K562 (cell line): ENCODE results near the gene WDCP. TPM values are rescaled to one million over a fixed set of nuclear protein-coding genes. Genes with fewer than 3 reads are reported as not detected.

Experiments used
- ATAC-seq: fragments of 200-7000 bp; cut with Tn5 transposase; 3 replicates; pipeline ENCODE4 v1.9.1; 2020; ENCODE audit warnings: moderate library complexity
- BruUV-seq: library from RNA; stranded (reverse); fragments of 400-500 nt; replicated peaks from 2 replicates; lab custom pipeline; 2021; lab: Mats Ljungman, UMichigan
- CTCF ChIA-PET: fragments of 300-600 bp; formaldehyde crosslinking; extraction: SDS; loops from one replicate; lab custom pipeline; 2021; ENCODE audit warnings: low intra/inter-chr PET ratio; lab: Yijun Ruan, JAX
- POLR2A ChIA-PET: fragments of 300-600, 350-650 bp; sonication (Branson Sonifier 250); formaldehyde crosslinking; extraction: SDS; loops from one replicate; lab custom pipeline; 2021; ENCODE audit warnings: antibody characterized with exemption, inconsistent platforms; lab: Yijun Ruan, JAX
- DNase-seq, 4 experiments: peaks; one replicate each; pipeline versions ENCODE4 v3.0.0 to v3.0.0-alpha.2; 2011 to 2018; ENCODE audit warnings: low spot score in 3 of 4, mixed read lengths in 3 of 4; ENCODE audit errors: extremely low read depth in 1 of 4
- FAIRE-seq: peaks from 2 replicates; lab custom pipeline; 2011; peaks lifted over from hg19 to GRCh38; lab: Jason Lieb, UNC
- H2AFZ ChIP-seq: 2 replicates; pipeline ENCODE4 v1.6.0; 2011; ENCODE audit warnings: low read depth, low read length, control low read depth, inconsistent platforms
- H3K27ac ChIP-seq: fragments of 200-600 bp; 3 replicates; pipeline ENCODE4 v1.8.0; 2011; ENCODE audit warnings: low read depth, mild to moderate bottlenecking, control low read depth, inconsistent platforms, low read length, moderate library complexity, mixed read lengths; ENCODE audit errors: extremely low read depth
- H3K27me3 ChIP-seq, 2 experiments: fragments of 300-600 bp in 1 of 2; 2 replicates in 1 of 2; 3 replicates in 1 of 2; pipeline versions ENCODE4 v1.6.0 to v1.8.0; 2011; ENCODE audit warnings: inconsistent platforms in 2 of 2, low read length in 2 of 2, mild to moderate bottlenecking in 1 of 2, mixed read lengths in 1 of 2, moderate library complexity in 1 of 2; ENCODE audit not compliant: control insufficient read depth in 2 of 2, insufficient read depth in 2 of 2
- H3K36me3 ChIP-seq: fragments of 300-600 bp; 3 replicates; pipeline ENCODE4 v1.8.0; 2011; ENCODE audit warnings: mild to moderate bottlenecking, low read length, inconsistent platforms; ENCODE audit not compliant: control insufficient read depth, insufficient read depth
- H3K4me1 ChIP-seq, 2 experiments: fragments of 200-600 bp in 1 of 2; replicated peaks in 1 of 2; 2 replicates in 1 of 2; 3 replicates in 1 of 2; pipeline versions ENCODE4 v1.5.1 to v1.8.0; 2011; ENCODE audit warnings: inconsistent platforms in 2 of 2, low read length in 2 of 2, mild to moderate bottlenecking in 1 of 2, mixed read lengths in 1 of 2, moderate library complexity in 1 of 2; ENCODE audit not compliant: control insufficient read depth in 2 of 2, insufficient read depth in 2 of 2
- H3K4me2 ChIP-seq: 2 replicates; pipeline ENCODE4 v1.6.1; 2011; ENCODE audit warnings: low read length, control low read depth, inconsistent platforms, mixed read lengths; ENCODE audit not compliant: insufficient read depth
- H3K4me3 ChIP-seq: fragments of 200-600 bp; sonication (generic), shearing (Covaris generic); 2 replicates; pipeline ENCODE4 v1.5.1; 2016; ENCODE audit warnings: control low read depth, inconsistent platforms
- H3K79me2 ChIP-seq: fragments of 200-600 bp; 3 replicates; pipeline ENCODE4 v1.8.0; 2011; ENCODE audit warnings: low read length, inconsistent platforms; ENCODE audit not compliant: control insufficient read depth, insufficient read depth
- H3K9ac ChIP-seq, 2 experiments: 2 replicates each; pipeline versions ENCODE4 v1.6.0 to v1.6.1; 2011; ENCODE audit warnings: low read depth in 2 of 2, low read length in 2 of 2, control low read depth in 1 of 2, inconsistent platforms in 1 of 2, mild to moderate bottlenecking in 1 of 2, mixed read lengths in 1 of 2; ENCODE audit not compliant: insufficient read depth in 1 of 2
- H3K9me1 ChIP-seq: one replicate; pipeline ENCODE4 v1.6.0; 2011; ENCODE audit warnings: inconsistent platforms, mild to moderate bottlenecking, low read length, moderate library complexity; ENCODE audit not compliant: control insufficient read depth, insufficient read depth
- H3K9me3 ChIP-seq: replicated peaks from 2 replicates; pipeline ENCODE4 v1.5.1; 2011; ENCODE audit warnings: low read depth, low read length, inconsistent platforms; ENCODE audit not compliant: control insufficient read depth, insufficient read depth
- H4K20me1 ChIP-seq: replicated peaks from 2 replicates; pipeline ENCODE4 v1.6.1; 2011; ENCODE audit warnings: low read length, inconsistent platforms, mixed read lengths; ENCODE audit not compliant: control insufficient read depth, insufficient read depth
- AFF4 ChIP-seq: sonication (generic); formaldehyde crosslinking; IDR thresholded peaks from 2 replicates; pipeline ENCODE4 v1.8.0; 2023; ENCODE audit warnings: mild to moderate bottlenecking, missing genetic modification reagents
- ATF2 ChIP-seq: sonication (generic); formaldehyde crosslinking; IDR thresholded peaks from 2 replicates; pipeline ENCODE4 v1.8.1; 2022; ENCODE audit warnings: missing genetic modification reagents
- BACH1 ChIP-seq: fragments of 200-800 bp; sonication (Bioruptor generic); IDR thresholded peaks from 2 replicates; pipeline ENCODE4 v1.6.1; 2016; ENCODE audit warnings: missing genetic modification characterization, missing compliant biosample characterization
- DNMT1 ChIP-seq: fragments of 450-650 bp; IDR thresholded peaks from 2 replicates; pipeline ENCODE4 v1.6.1; 2016; ENCODE audit warnings: antibody characterized with exemption, mild to moderate bottlenecking
- EHMT2 ChIP-seq: fragments of 450-650 bp; IDR thresholded peaks from 2 replicates; pipeline ENCODE4 v1.6.1; 2018; ENCODE audit warnings: antibody characterized with exemption
- MCM2 ChIP-seq: fragments of 450-650 bp; IDR thresholded peaks from 2 replicates; pipeline ENCODE4 v1.6.1; 2017; ENCODE audit warnings: low read depth, mild to moderate bottlenecking
- MED1 ChIP-seq: sonication (generic); formaldehyde crosslinking; IDR thresholded peaks from 2 replicates; pipeline ENCODE4 v1.8.1; 2023; ENCODE audit warnings: missing genetic modification reagents, borderline replicate concordance
- NEUROD1 ChIP-seq: fragments of 150-350 bp; IDR thresholded peaks from 2 replicates; pipeline ENCODE4 v1.6.1; 2014; ENCODE audit warnings: borderline replicate concordance, low read length, low read depth; ENCODE audit not compliant: partially characterized antibody
- U2AF1 ChIP-seq: fragments of 200-400 bp; formaldehyde crosslinking; optimal IDR thresholded peaks from 2 replicates; pipeline ENCODE3; 2017; ENCODE audit warnings: mild to moderate bottlenecking, low read depth, low read length, moderate library complexity
- XRCC5 ChIP-seq: fragments of 200-400 bp; formaldehyde crosslinking; IDR thresholded peaks from 2 replicates; pipeline ENCODE4 v1.6.1; 2017; ENCODE audit warnings: low read depth, mild to moderate bottlenecking, low read length
- ZMIZ1 ChIP-seq, 2 experiments: fragments of 150-350 bp in 1 of 2; IDR thresholded peaks; 2 replicates each; pipeline ENCODE4 v1.6.1; 2012 to 2016; ENCODE audit warnings: low read depth in 2 of 2, low read length in 2 of 2, mild to moderate bottlenecking in 1 of 2, moderate library complexity in 1 of 2
- ZNF57 ChIP-seq: fragments of 450-650 bp; formaldehyde crosslinking; IDR thresholded peaks from 2 replicates; pipeline ENCODE4 v1.4.0; 2020; ENCODE audit warnings: mild to moderate bottlenecking, moderate library complexity
- WGBS: fragments of 100-300 bp; shearing (Covaris generic); methylation state at CpG from one replicate; pipeline ENCODE4 v1.1.6; 2016; ENCODE audit warnings: low coverage, mixed read lengths; ENCODE audit not compliant: insufficient coverage; ENCODE audit errors: missing lambda C conversion rate; 5-methylcytosine and 5-hydroxymethylcytosine counted together
- in situ Hi-C: fragments of 300-500 bp; cut with MboI; formaldehyde crosslinking; loops from 4 replicates; pipeline ENCODE4 v1.15.0; 2018; ENCODE audit warnings: inconsistent platforms, mixed read lengths
- intact Hi-C: fragments of 100-400 bp; cut with micrococcal nuclease; formaldehyde crosslinking; loops from 2 replicates; pipeline ENCODE4 v1.14.2; 2022
- polyA plus RNA-seq, 8 experiments: library from polyadenylated mRNA; depleted of rRNA in 4 of 8; stranded (reverse) in 5 of 8; unstranded in 3 of 8; fragments of >200 nt; fragmentation: Nextera tagmentation in 2 of 8; fragmentation: Illumina TruSeq in 1 of 8; extraction: Ambion mirVana in 2 of 8; extraction: Trizol in 1 of 8; gene quantifications; 2 replicates each; pipeline versions ENCODE4 v1.2.1 to v1.2.3, GENCODE V29; 2011 to 2014; ENCODE audit warnings: inconsistent platforms in 1 of 8, missing spikeins in 1 of 8
- total RNA-seq, 7 experiments: library from RNA; depleted of rRNA in 6 of 7; stranded (reverse); fragments of >200 nt in 6 of 7; fragmentation: Illumina TruSeq in 2 of 7; extraction: Trizol in 2 of 7; gene quantifications; 2 replicates each; pipeline versions ENCODE4 v1.2.1 to v1.2.3, GENCODE V29; 2011 to 2021; ENCODE audit warnings: low replicate concordance in 1 of 7

Gene WDCP
- total and polyA plus RNA-seq, 9 of the 15 experiments (the other 6 are each of a cell fraction or from before 2014, with no cell fraction given) = 10.1 to 41.4 (median 21.8) TPM

GRCh38 chr2:24009680-24010476, 37.3 kb downstream of the WDCP start, which contains the start of gene MFSD2B:
TSS of gene MFSD2B (plus strand) at chr2:24010085. CDS start at chr2:24010097, 12 bp downstream.
- H3K4me1 ChIP-seq = peaks cover 34 to 43% of the 10 kb centered on the region in 2 experiments
- H3K27me3 ChIP-seq = no peaks in the 10 kb centered on the region
- ChIA-PET POLR2A (interaction anchor here (0.6 to 3.2 kb wide), 10 partner anchors 10 to 811 kb away, joined by 3 to 14 read pairs (median 3); partner anchors contain the start of gene ATAD2B), CTCF (no interaction called here)
- H3K79me2 ChIP-seq = peaks cover 46% of the 10 kb centered on the region
- peak within 1 kb of the TSS; percentile 60 for H3K4me3 ChIP-seq
- H3K9ac ChIP-seq = peak within 1 kb of the TSS; percentile 95 to 97
- ATAC-seq = peak; percentile 45
- peak within 1 kb of the TSS; percentile 85 for H2AFZ ChIP-seq
- WGBS = under 1% methylated on average over 63 of the region's 75 CpGs
- no TSS peak for BruUV-seq
- no peaks in the 10 kb centered on the region for H3K9me1 ChIP-seq
- in situ Hi-C loops = no loop called here
- H4K20me1 ChIP-seq = no peaks in the 10 kb centered on the region
- peak; percentile 53 to 75 (median 71) for DNase-seq
- H3K9me3 ChIP-seq = no peaks in the 10 kb centered on the region
- peak within 1 kb of the TSS; percentile 99 for H3K27ac ChIP-seq
- peak within 1 kb of the TSS; percentile 93 for H3K4me2 ChIP-seq
- FAIRE-seq = no peak
- H3K36me3 ChIP-seq = peaks cover 21% of the 10 kb centered on the region
- intact Hi-C loops = loop anchor here (5.0 to 10.0 kb wide), 2 partner anchors 68 to 185 kb away; partner anchors contain the start of gene UBXN2A
- TF ChIP-seq BACH1 (tag) (0 out of 2 replicates have a peak, but pooled peaks have one; percentile 33), ATF2 (CRISPR knock-in tag) (no peak), NEUROD1 (no peak), ZNF57 (CRISPR knock-in tag) (no peak), MCM2 (no peak), U2AF1 (no peak), AFF4 (CRISPR knock-in tag) (peak; percentile 66; the same call in 1 of the 2 replicates), ZMIZ1 (IDR thresholded peaks at IDR 0.05; ENCODE audit: low read depth in 2 of 2, low read length in 2 of 2) (no peak), MED1 (CRISPR knock-in tag) (no peak), DNMT1 (no peak), XRCC5 (no peak), EHMT2 (no peak)
